ENCODE results near the gene ZNF618. TPM values are rescaled to one million over a fixed set of nuclear protein-coding genes. Genes with fewer than 3 reads are reported as not detected.

The ZNF618 gene
- polyA plus RNA-seq, 1 experiment: 8.7 TPM

DNA sequence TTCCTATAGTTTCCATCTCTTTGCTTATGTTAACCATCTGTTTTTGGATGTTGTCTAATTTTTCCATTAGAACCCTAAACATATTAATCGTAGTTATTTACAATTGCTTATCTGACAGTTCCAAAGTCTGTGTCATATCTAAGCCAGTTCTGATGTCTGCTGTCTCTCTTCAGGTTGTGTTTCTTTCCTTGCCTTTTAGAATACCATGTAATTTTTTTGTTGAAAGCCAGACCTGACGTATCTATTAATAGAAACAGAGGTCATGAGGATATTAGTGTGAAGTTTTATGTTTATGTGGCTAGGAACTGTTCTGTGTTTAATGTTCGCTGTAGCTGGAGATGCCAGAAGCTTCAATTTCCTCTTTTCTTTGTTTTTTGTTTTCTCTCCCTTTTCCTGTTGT, 52.2 kb downstream of the ZNF618 start:
- no peak for DNase-seq (ENCODE audit: low read depth, low spot score)
- ChIA-PET CTCF (interaction anchor here (2.4 kb wide), 1 partner anchor 35 kb away, joined by 14 read pairs; no protein-coding TSS in a partner anchor), POLR2A (interaction anchor here (0.5 kb wide), 1 partner anchor 52 kb away, joined by 12 read pairs; no protein-coding TSS in a partner anchor)
- H3K27ac ChIP-seq (ENCODE audit: low read depth, low read length): no peak overlapping the region
- H3K27me3 ChIP-seq (ENCODE audit: control insufficient read depth, insufficient read depth, low read length): no peaks in the 10 kb centered on the region
- TF ChIP-seq, protein P1, sequence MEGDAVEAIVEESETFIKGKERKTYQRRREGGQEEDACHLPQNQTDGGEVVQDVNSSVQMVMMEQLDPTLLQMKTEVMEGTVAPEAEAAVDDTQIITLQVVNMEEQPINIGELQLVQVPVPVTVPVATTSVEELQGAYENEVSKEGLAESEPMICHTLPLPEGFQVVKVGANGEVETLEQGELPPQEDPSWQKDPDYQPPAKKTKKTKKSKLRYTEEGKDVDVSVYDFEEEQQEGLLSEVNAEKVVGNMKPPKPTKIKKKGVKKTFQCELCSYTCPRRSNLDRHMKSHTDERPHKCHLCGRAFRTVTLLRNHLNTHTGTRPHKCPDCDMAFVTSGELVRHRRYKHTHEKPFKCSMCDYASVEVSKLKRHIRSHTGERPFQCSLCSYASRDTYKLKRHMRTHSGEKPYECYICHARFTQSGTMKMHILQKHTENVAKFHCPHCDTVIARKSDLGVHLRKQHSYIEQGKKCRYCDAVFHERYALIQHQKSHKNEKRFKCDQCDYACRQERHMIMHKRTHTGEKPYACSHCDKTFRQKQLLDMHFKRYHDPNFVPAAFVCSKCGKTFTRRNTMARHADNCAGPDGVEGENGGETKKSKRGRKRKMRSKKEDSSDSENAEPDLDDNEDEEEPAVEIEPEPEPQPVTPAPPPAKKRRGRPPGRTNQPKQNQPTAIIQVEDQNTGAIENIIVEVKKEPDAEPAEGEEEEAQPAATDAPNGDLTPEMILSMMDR (IDR thresholded peaks at IDR 0.05; ENCODE audit: low read depth, low read length): no peak
- H3K9me3 ChIP-seq (ENCODE audit: control insufficient read depth, insufficient read depth, low read length): peaks cover 17% of the 10 kb centered on the region
- no peak overlapping the region for H3K4me3 ChIP-seq (ENCODE audit: low read depth, low read length)

DNA sequence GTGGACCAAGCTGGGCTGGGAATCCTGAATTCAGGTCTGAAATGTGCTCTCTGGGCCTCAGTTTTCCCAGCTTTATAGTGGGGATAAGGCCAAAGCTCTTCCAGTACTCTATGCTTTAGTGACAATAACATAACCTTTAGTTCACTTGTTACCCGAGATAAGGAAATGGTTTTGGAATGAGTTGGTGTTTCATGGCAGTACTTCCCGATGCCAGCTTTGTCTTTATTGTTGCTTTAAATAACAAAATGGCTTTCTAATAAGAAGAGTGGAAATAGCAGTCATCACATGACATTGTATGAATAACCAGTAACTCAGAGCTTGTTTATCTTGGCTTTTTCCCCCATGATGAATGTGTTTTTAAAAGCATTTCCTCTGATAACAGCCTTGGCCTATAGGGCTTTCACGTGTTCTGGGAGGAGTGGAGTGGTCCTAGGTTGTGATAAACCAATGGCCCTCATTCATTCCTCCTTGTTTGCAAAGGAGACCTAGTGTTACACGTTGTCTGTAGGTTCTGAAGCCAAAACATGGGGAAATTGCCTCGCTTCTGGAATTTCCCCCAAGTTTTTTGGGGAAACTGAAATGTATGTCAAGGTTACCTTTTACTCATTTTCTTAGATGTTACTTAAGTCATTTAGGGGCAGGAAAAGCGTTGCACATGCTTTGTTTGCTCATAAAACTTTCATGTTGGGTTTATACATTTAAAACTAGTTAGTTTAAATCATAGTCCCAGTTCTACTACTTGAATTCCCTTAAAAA, 53.7 kb downstream of the ZNF618 start:
- peak overlapping the region; percentile 52 for H3K27ac ChIP-seq (ENCODE audit: low read depth, low read length)
- CTCF ChIA-PET: interaction anchor here (0.5 to 1.0 kb wide), 3 partner anchors 33 to 304 kb away, joined by 3 to 5 read pairs (median 3); no protein-coding TSS in a partner anchor

DNA sequence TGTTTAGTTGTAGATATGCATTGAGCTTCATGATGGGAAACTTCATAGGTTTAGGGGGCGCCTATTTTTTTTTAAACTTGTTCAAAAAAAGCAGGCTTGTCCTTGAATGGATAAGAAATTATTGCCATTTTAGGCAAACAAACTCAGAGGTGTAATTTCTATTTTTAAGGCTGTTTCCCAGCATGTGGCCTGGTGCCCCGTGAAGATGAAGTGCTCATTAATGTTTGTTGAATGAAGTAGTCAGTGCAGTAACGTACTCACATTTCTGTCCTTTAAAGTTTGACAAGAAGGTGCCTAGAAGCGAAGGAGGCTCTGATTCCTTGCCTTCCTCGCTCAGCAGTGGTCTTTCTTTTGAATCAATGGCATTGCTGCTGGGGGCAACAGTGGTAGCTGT, 54.3 kb downstream of the ZNF618 start:
- peaks cover 17% of the 10 kb centered on the region for H3K9me3 ChIP-seq (ENCODE audit: control insufficient read depth, insufficient read depth, low read length)
- ChIA-PET POLR2A (no interaction called here), CTCF (interaction anchor here (1.0 kb wide), 1 partner anchor 42 kb away, joined by 3 read pairs; no protein-coding TSS in a partner anchor)
- no peak overlapping the region for H3K27ac ChIP-seq (ENCODE audit: low read depth, low read length)
- TF ChIP-seq, protein P1 (IDR thresholded peaks at IDR 0.05; ENCODE audit: low read depth, low read length): no peak
- no peak overlapping the region for H3K4me3 ChIP-seq (ENCODE audit: low read depth, low read length)
- DNase-seq (ENCODE audit: low read depth, low spot score): no peak
- no peaks in the 10 kb centered on the region for H3K27me3 ChIP-seq (ENCODE audit: control insufficient read depth, insufficient read depth, low read length)

More for the DNA sequence above, 53.7 kb downstream of the ZNF618 start:
- Histone ChIP-seq H3K4me3 (ENCODE audit: low read depth, low read length) (no peak overlapping the region), H3K9me3 (ENCODE audit: control insufficient read depth, insufficient read depth, low read length) (peaks cover 17% of the 10 kb centered on the region), H3K27me3 (ENCODE audit: control insufficient read depth, insufficient read depth, low read length) (no peaks in the 10 kb centered on the region)
- no peak for DNase-seq (ENCODE audit: low read depth, low spot score)
- POLR2A ChIA-PET: no interaction called here
- TF ChIP-seq, protein P1 (IDR thresholded peaks at IDR 0.05; ENCODE audit: low read depth, low read length): no peak

DNA sequence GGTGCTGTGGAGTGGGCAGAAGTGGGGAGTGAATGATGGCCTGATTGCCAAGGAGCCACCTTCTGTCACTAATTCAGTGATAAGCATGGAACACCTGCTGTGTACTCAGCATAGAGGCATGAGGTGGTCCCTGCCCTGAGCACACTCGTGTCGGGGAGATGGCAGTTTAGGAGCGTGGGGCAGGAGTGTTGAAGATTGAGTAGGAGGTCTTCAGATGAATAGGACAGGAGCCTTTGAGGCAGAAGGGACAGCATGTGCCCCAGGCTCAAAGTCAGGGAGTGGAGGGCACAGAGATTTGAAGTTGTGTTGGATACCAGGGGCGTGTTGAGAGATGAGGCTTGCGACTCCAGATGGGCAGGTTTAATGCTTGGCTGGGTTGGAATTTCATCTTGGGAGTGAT, 55.0 kb downstream of the ZNF618 start:
- no peak overlapping the region for H3K27ac ChIP-seq (ENCODE audit: low read depth, low read length)
- H3K4me3 ChIP-seq (ENCODE audit: low read depth, low read length): no peak overlapping the region
- no peaks in the 10 kb centered on the region for H3K27me3 ChIP-seq (ENCODE audit: control insufficient read depth, insufficient read depth, low read length)
- ChIA-PET POLR2A (no interaction called here), CTCF (no interaction called here)
- TF ChIP-seq, protein P1 (IDR thresholded peaks at IDR 0.05; ENCODE audit: low read depth, low read length): no peak
- DNase-seq (ENCODE audit: low read depth, low spot score): no peak
- H3K9me3 ChIP-seq (ENCODE audit: control insufficient read depth, insufficient read depth, low read length): peaks cover 17% of the 10 kb centered on the region

DNA sequence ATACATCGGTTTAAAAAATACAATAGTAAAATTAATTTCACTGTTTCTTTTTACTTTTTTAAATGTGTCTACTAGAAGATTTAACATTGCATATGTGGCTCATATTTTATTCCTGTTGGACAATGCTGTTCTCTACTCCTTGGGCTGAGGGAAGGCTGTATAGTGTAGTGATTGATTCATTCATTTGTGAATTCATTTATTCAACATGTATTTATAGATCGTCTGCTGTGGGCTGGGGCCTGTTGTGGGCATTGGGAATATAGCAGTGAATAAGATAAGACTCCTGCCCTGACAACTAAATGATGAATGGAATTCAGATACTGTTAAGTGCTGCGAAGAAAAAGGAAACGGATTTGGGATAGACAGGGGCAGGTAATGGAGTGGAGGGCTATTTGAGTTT, 55.7 kb downstream of the ZNF618 start:
- H3K27me3 ChIP-seq (ENCODE audit: control insufficient read depth, insufficient read depth, low read length): no peaks in the 10 kb centered on the region
- no peak overlapping the region for H3K4me3 ChIP-seq (ENCODE audit: low read depth, low read length)
- CTCF ChIA-PET: no interaction called here
- H3K9me3 ChIP-seq (ENCODE audit: control insufficient read depth, insufficient read depth, low read length): peaks cover 15% of the 10 kb centered on the region
- no peak overlapping the region for H3K27ac ChIP-seq (ENCODE audit: low read depth, low read length)
- TF ChIP-seq, protein P1 (IDR thresholded peaks at IDR 0.05; ENCODE audit: low read depth, low read length): no peak
- no peak for DNase-seq (ENCODE audit: low read depth, low spot score)
- POLR2A ChIA-PET: no interaction called here
